ENCODE results near the gene SEMA4C. TPM values are rescaled to one million over a fixed set of nuclear protein-coding genes. Genes with fewer than 3 reads are reported as not detected.

Gene SEMA4C
- polyA plus RNA-seq, 1 donor from 2014 or later, result 88.7 TPM

DNA sequence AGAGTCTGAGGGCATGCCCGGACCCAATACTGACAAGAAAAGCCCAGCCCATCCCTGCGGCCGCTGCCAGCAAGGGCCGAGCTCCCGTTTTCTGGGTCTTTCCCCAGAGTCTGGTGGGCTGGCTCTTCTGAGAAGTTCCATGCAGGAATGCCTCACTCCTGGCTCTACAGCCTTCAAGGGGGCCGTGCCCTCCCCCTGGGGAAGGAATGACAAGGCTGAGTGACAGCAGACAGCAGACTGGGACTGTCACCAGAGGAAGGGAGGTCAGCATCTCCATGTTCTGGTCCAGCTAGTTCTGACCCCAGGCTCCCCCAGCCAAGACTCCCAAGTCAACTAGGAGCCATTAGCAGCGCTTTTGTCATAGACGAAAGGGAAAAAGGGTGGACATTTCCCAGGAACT, 13.0 kb upstream of the SEMA4C start:
- H3K27ac ChIP-seq (ENCODE audit: low read length), result no peak overlapping the region

DNA sequence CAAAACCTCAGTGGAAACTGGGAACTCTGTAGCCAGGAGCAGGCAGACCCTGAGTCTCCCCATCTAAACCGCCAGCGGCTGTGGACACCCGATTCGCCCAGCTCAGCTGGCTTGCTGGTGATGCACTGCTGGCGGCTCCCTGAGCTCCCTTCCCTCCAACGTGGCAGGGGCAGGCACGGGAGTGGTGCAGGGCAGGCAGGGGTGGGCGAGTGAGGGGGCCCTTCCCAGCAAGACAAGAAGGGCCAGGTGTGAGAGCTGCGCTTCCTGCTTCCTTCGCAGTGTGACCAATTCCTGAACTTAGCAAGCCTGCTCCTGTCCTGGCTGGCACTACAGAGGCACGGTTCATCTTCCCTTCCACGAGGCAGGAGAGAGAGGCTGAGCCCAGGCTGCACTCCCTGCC, 12.3 kb upstream of the SEMA4C start:
- no peak overlapping the region for H3K9ac ChIP-seq (ENCODE audit: low read length)

More for the DNA sequence above, 13.0 kb upstream of the SEMA4C start:
- Histone ChIP-seq H4K20me1 (ENCODE audit: insufficient read depth) (no peaks in the 10 kb centered on the region), H3K9me2 (ENCODE audit: insufficient read depth, low read length) (no peaks in the 10 kb centered on the region), H3K27me3 (ENCODE audit: insufficient read depth, low read depth, low read length) (no peaks in the 10 kb centered on the region), H3K4me2 (ENCODE audit: low read length) (no peak overlapping the region), H3K4me3 (ENCODE audit: low read length) (no peak overlapping the region), H2AFZ (ENCODE audit: low read depth, low read length) (no peak overlapping the region), H3K9ac (ENCODE audit: low read length) (no peak overlapping the region), H3K36me3 (ENCODE audit: insufficient read depth, low read length) (no peaks in the 10 kb centered on the region), H3K79me2 (replicated peaks; ENCODE audit: insufficient read depth, low read length) (no peaks in the 10 kb centered on the region), H3K9me3 (ENCODE audit: low read length) (no peaks in the 10 kb centered on the region), H3F3A (ENCODE audit: insufficient read depth, low read length, poor library complexity, severe bottlenecking) (no peaks in the 10 kb centered on the region)
- TF ChIP-seq MXI1 (conservative IDR thresholded peaks at IDR 0.05; ENCODE audit: poor library complexity, severe bottlenecking), result no peak
- no peak for TF ChIP-seq TAF1 (IDR thresholded peaks at IDR 0.05; ENCODE audit: low read depth)
- no peak for TF ChIP-seq EZH2 (IDR thresholded peaks at IDR 0.05; ENCODE audit: borderline replicate concordance, insufficient read depth, low read length, poor library complexity, severe bottlenecking)
- no peak for TF ChIP-seq EP300 (conservative IDR thresholded peaks at IDR 0.05; ENCODE audit: poor library complexity, severe bottlenecking)
- TF ChIP-seq SMC3 (conservative IDR thresholded peaks at IDR 0.05; ENCODE audit: poor library complexity), result no peak
- TF ChIP-seq, protein P1, sequence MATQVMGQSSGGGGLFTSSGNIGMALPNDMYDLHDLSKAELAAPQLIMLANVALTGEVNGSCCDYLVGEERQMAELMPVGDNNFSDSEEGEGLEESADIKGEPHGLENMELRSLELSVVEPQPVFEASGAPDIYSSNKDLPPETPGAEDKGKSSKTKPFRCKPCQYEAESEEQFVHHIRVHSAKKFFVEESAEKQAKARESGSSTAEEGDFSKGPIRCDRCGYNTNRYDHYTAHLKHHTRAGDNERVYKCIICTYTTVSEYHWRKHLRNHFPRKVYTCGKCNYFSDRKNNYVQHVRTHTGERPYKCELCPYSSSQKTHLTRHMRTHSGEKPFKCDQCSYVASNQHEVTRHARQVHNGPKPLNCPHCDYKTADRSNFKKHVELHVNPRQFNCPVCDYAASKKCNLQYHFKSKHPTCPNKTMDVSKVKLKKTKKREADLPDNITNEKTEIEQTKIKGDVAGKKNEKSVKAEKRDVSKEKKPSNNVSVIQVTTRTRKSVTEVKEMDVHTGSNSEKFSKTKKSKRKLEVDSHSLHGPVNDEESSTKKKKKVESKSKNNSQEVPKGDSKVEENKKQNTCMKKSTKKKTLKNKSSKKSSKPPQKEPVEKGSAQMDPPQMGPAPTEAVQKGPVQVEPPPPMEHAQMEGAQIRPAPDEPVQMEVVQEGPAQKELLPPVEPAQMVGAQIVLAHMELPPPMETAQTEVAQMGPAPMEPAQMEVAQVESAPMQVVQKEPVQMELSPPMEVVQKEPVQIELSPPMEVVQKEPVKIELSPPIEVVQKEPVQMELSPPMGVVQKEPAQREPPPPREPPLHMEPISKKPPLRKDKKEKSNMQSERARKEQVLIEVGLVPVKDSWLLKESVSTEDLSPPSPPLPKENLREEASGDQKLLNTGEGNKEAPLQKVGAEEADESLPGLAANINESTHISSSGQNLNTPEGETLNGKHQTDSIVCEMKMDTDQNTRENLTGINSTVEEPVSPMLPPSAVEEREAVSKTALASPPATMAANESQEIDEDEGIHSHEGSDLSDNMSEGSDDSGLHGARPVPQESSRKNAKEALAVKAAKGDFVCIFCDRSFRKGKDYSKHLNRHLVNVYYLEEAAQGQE (IDR thresholded peaks at IDR 0.05; ENCODE audit: borderline replicate concordance), result no peak
- TF ChIP-seq, protein P2, sequence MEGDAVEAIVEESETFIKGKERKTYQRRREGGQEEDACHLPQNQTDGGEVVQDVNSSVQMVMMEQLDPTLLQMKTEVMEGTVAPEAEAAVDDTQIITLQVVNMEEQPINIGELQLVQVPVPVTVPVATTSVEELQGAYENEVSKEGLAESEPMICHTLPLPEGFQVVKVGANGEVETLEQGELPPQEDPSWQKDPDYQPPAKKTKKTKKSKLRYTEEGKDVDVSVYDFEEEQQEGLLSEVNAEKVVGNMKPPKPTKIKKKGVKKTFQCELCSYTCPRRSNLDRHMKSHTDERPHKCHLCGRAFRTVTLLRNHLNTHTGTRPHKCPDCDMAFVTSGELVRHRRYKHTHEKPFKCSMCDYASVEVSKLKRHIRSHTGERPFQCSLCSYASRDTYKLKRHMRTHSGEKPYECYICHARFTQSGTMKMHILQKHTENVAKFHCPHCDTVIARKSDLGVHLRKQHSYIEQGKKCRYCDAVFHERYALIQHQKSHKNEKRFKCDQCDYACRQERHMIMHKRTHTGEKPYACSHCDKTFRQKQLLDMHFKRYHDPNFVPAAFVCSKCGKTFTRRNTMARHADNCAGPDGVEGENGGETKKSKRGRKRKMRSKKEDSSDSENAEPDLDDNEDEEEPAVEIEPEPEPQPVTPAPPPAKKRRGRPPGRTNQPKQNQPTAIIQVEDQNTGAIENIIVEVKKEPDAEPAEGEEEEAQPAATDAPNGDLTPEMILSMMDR (IDR thresholded peaks at IDR 0.05; ENCODE audit: poor library complexity, severe bottlenecking), result no peak

More for the DNA sequence above, 12.3 kb upstream of the SEMA4C start:
- no peaks in the 10 kb centered on the region for H3K9me2 ChIP-seq (ENCODE audit: insufficient read depth, low read length)
- H4K20me1 ChIP-seq (ENCODE audit: insufficient read depth), result no peaks in the 10 kb centered on the region
- H3K4me2 ChIP-seq (ENCODE audit: low read length), result no peak overlapping the region
- H3K27ac ChIP-seq (ENCODE audit: low read length), result no peak overlapping the region
- H2AFZ ChIP-seq (ENCODE audit: low read depth, low read length), result no peak overlapping the region
- H3K9me3 ChIP-seq (ENCODE audit: low read length), result no peaks in the 10 kb centered on the region
- no peaks in the 10 kb centered on the region for H3K36me3 ChIP-seq (ENCODE audit: insufficient read depth, low read length)
- no peaks in the 10 kb centered on the region for H3F3A ChIP-seq (ENCODE audit: insufficient read depth, low read length, poor library complexity, severe bottlenecking)
- H3K4me3 ChIP-seq (ENCODE audit: low read length), result no peak overlapping the region
- no peaks in the 10 kb centered on the region for H3K27me3 ChIP-seq (ENCODE audit: insufficient read depth, low read depth, low read length)
- no peaks in the 10 kb centered on the region for H3K79me2 ChIP-seq (replicated peaks; ENCODE audit: insufficient read depth, low read length)
- no peak for TF ChIP-seq RAD21 (conservative IDR thresholded peaks at IDR 0.05)
- no peak for TF ChIP-seq EP300 (conservative IDR thresholded peaks at IDR 0.05; ENCODE audit: poor library complexity, severe bottlenecking)
- TF ChIP-seq, protein P1 (IDR thresholded peaks at IDR 0.05; ENCODE audit: borderline replicate concordance), result no peak
- TF ChIP-seq POLR2AphosphoS5 (IDR thresholded peaks at IDR 0.05), result no peak
- TF ChIP-seq, protein P2 (IDR thresholded peaks at IDR 0.05; ENCODE audit: poor library complexity, severe bottlenecking), result no peak
- TF ChIP-seq TAF1 (IDR thresholded peaks at IDR 0.05; ENCODE audit: low read depth), result no peak
- no peak for TF ChIP-seq EZH2 (IDR thresholded peaks at IDR 0.05; ENCODE audit: borderline replicate concordance, insufficient read depth, low read length, poor library complexity, severe bottlenecking)
- no peak for TF ChIP-seq SMC3 (conservative IDR thresholded peaks at IDR 0.05; ENCODE audit: poor library complexity)
- TF ChIP-seq MXI1 (conservative IDR thresholded peaks at IDR 0.05; ENCODE audit: poor library complexity, severe bottlenecking), result no peak

Measured in neural cell (in vitro differentiated cells).